ENCODE results near the gene TRPV3.

The TRPV3 gene

DNA sequence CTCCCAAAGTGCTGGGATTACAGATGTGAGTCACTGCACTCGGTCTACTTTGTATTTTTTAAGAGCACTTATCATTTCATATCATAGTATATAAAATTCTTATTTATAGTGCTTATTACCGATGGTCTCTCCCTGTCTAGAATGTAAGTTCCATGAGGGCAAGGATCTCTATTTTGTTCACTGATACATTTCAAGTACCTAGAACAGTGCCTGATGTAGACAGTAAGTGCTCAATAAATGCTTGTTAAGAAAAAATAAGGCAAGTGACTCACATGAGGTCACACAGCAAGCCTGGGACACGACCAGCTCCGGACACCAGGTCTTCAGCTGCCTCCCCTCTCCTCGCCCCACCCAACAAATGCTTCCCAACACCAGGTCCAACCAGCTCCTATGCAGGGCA is 23.9 kb downstream of the TRPV3 start:
- H3K4me1 Mint-ChIP-seq, result peaks cover 21% of the 10 kb centered on the region
- H3K36me3 Mint-ChIP-seq (ENCODE audit: low read depth), result no peaks in the 10 kb centered on the region
- no peak for TF ChIP-seq CTCF (IDR thresholded peaks at IDR 0.05)
- peaks cover 18% of the 10 kb centered on the region for H3K27me3 Mint-ChIP-seq (ENCODE audit: low read depth, poor library complexity)
- no peak overlapping the region for H3K4me3 Mint-ChIP-seq
- H3K27ac Mint-ChIP-seq, result no peak overlapping the region
- no peak for DNase-seq
- no peaks in the 10 kb centered on the region for H3K9me3 Mint-ChIP-seq

DNA sequence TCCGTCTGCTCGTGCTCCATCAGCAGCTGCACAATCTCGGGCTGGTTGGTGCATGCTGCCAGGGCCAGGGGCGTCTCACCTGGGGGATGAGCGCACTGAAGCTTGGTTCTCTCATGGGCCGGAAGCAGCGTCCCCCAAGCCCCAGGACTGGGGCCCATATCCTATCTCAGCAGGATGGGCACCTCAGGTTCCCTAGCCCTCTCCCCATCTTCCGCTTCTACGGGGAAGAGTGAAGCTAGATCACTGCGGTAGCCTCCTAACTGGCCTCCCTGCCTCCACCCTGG is 24.8 kb downstream of the TRPV3 start:
- no peak for DNase-seq
- no peak for TF ChIP-seq CTCF (IDR thresholded peaks at IDR 0.05)
- Mint-ChIP-seq H3K27me3 (ENCODE audit: low read depth, poor library complexity) (peaks cover 18% of the 10 kb centered on the region), H3K27ac (no peak overlapping the region), H3K4me1 (peaks cover 30% of the 10 kb centered on the region), H3K4me3 (no peak overlapping the region), H3K9me3 (no peaks in the 10 kb centered on the region), H3K36me3 (ENCODE audit: low read depth) (no peaks in the 10 kb centered on the region)

GRCh38 chr17:3532106-3532858 is 25.3 kb downstream of the TRPV3 start:
- no peak for TF ChIP-seq CTCF (IDR thresholded peaks at IDR 0.05)
- DNase-seq, result no peak
- peaks cover 35% of the 10 kb centered on the region for H3K4me1 Mint-ChIP-seq
- no peaks in the 10 kb centered on the region for H3K36me3 Mint-ChIP-seq (ENCODE audit: low read depth)
- no peak overlapping the region for H3K27ac Mint-ChIP-seq
- peaks cover 23% of the 10 kb centered on the region for H3K27me3 Mint-ChIP-seq (ENCODE audit: low read depth, poor library complexity)
- no peak overlapping the region for H3K4me3 Mint-ChIP-seq
- no peaks in the 10 kb centered on the region for H3K9me3 Mint-ChIP-seq

DNA sequence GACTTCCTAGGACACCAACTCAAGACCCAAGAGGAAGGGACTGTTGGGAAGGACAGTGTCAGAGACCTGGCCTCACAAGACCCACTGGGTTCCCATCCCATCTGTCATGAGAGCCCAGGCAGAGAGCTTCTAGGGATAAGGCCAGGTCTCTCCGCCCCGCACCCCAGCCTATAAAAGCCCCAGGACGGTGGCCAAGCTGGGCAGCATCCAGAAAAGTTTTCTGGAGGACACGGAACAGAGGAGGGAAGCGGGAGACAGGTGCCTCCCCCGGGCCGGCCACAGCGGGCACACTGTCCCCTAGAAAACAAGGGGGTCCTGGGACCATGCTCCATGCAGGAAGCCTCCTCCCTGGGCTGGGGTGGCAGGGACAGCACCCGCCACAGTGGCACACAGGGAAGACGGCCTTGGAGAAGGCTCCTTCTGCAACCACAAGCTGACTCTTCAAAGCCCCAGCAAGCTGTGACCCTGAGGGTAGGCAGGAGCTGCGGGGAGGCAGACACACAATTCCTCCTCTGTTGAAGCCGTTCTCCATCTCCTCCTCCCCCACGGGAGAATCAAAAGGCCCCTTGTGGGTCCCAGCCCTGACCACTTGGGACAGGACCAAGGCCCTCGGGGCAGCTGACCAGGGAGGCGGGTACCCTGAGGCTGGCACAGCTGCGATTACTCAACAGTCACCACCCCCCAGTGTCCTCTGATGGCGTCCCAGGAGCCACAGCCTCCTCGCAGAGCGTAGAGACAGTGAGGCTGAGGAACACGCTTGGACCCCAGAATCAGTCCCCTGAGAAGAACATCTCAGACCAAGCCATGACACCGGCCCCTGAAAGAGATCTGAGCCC is 26.1 kb downstream of the TRPV3 start:
- H3K36me3 Mint-ChIP-seq (ENCODE audit: low read depth), result no peaks in the 10 kb centered on the region
- peaks cover 32% of the 10 kb centered on the region for H3K4me1 Mint-ChIP-seq
- no peak for DNase-seq
- no peak for TF ChIP-seq CTCF (IDR thresholded peaks at IDR 0.05)
- peaks cover 23% of the 10 kb centered on the region for H3K27me3 Mint-ChIP-seq (ENCODE audit: low read depth, poor library complexity)
- H3K27ac Mint-ChIP-seq, result no peak overlapping the region
- no peak overlapping the region for H3K4me3 Mint-ChIP-seq
- no peaks in the 10 kb centered on the region for H3K9me3 Mint-ChIP-seq

- DNase-seq, result no peak
- no peak overlapping the region for H3K27ac Mint-ChIP-seq
- H3K36me3 Mint-ChIP-seq (ENCODE audit: low read depth), result no peaks in the 10 kb centered on the region
- H3K4me3 Mint-ChIP-seq, result no peak overlapping the region
- H3K4me1 Mint-ChIP-seq, result peaks cover 23% of the 10 kb centered on the region
- peaks cover 18% of the 10 kb centered on the region for H3K27me3 Mint-ChIP-seq (ENCODE audit: low read depth, poor library complexity)
- TF ChIP-seq CTCF (IDR thresholded peaks at IDR 0.05), result no peak
- no peaks in the 10 kb centered on the region for H3K9me3 Mint-ChIP-seq
Observed at GRCh38 chr17:3529817-3530741, 27.5 kb downstream of the TRPV3 start.
